T-helper 2 cell treated with Interferon-gamma antibody and Interleukin-4, amounts not matched to agents 100 ng/mL and 5 ng/mL, for 36 hours (primary cell): ENCODE results near the gene MARVELD1. TPM values are rescaled to one million over a fixed set of nuclear protein-coding genes. Genes with fewer than 3 reads are reported as not detected.
"Not testable (repeated sequence)": the region's sequence is repeated elsewhere in the genome, so short reads cannot be mapped to it uniquely, and the experiment has no call there.

Experiments used
- intact Hi-C: fragments of 100-400 bp; cut with micrococcal nuclease; formaldehyde crosslinking; loops from one replicate; pipeline ENCODE4 v1.15.1; 2023
- total RNA-seq: library from RNA; stranded (reverse); gene quantifications from 2 replicates; pipeline ENCODE4 v1.2.3, GENCODE V29; 2022

Gene MARVELD1
- total RNA-seq: 4.1 and 5.4 TPM in 2 replicates

DNA sequence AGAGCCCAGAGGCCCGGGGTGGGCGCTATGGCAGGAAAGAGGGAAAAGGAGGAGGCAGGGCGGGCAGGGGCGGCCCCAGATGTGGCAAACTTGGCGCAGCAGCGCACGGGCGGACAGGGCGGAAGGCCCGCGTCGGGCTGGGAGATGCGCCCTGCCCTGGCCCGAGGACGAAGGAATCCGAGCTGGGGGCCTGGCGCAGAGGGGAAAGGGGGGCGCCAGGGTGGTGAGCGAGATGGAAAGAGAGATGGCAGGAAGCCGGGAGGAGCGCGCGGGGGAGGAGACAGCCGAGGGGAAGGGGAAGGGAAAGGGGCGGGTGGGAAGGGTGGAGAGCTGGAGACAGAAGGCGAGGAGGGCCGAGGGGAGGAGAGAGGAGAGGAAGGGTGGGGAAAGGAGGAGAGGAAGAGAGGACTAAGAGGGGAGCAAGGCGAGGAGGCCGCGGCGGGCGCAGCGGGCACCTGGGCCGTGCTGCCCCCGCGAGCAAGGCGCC is at the start of gene MARVELD1:
TSS of gene MARVELD1 (plus strand) at position 392 of the 487 bp plus-strand sequence. CDS start 147 bp downstream, outside the sequence.
- intact Hi-C loops: no loop called here

- intact Hi-C loops: no loop called here
Measured at GRCh38 chr10:97664282-97664850, 49.2 kb upstream of the MARVELD1 start.

DNA sequence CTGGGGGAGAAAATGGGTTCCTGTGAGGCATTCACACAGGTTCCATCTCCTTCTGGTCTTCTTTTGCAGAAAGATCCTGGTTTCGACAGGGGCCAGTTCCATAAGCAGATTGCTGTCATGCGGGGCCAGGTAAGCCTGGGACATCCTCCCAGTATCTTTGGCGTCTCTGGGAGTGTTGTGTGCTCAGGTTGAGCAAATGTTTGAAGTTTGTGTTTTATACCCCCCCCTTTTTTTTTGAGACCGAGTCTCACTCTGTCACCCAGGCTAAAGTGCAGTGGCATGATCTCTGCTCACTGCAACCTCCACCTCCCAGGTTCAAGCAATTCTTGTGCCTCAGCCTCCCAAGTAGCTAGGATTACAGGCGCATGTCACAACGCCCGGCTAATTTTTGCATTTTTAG is 46.5 kb upstream of the MARVELD1 start:
- intact Hi-C loops: no loop called here

DNA sequence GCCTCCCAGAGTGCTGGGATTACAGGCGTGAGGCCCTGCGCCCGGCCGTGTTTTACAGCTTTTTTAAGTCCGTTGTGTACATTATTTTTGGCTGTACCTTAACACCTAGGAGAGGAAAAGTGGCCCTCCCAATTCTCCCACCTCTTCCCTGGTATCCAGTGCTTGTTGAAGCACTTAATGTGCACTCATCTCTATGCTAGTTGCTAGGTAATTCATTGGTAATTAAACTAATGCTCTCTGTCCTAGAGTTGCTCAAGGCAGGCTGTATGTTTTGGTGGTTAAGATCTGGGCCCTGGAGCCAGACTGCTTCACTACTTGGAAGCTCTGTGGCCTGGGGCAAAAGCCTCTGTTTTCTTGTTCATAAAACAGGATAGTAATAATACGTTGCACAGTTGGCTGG is 46.1 kb upstream of the MARVELD1 start:
- intact Hi-C loops: no loop called here

- intact Hi-C loops: no loop called here
Measured at GRCh38 chr10:97669571-97669970, 44.0 kb upstream of the MARVELD1 start.

DNA sequence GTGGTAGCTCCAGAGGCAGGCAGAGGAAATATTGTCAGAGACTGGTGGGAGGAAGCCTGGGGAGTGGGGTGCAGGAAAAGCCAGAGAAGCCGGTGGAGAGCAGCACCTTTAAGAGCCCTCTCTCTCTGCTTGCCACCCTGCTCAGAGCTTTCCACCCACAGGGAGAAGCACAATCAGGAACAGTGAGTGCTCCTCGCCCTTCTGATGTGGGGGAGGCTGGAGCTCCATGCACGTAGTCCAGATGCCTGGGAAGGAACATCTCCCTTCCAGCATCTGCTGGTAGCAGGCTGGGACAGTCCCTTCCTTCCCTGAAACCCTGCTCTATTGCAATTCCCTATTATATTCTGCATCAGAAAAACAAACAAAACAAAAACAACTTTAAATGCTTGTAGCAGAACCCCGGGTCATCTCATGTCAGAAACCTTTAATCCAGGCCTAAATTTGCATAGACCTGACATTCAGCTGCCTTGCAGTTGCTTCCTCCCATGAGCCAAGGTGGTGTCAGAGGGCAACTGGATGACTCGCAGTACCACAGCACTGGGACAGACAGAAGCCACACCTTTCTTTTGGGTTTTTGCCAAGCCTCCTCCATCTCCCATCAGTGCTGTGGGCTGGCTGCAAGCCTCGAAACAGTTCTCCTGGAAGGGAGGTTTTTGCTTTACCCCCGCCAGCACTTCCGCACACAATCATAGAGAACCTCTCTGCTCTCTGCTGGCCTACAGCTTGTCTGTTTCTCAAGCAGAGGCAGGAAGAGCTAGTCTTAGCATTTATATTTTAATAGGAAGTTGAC is 39.6 kb upstream of the MARVELD1 start:
- intact Hi-C loops: no loop called here

DNA sequence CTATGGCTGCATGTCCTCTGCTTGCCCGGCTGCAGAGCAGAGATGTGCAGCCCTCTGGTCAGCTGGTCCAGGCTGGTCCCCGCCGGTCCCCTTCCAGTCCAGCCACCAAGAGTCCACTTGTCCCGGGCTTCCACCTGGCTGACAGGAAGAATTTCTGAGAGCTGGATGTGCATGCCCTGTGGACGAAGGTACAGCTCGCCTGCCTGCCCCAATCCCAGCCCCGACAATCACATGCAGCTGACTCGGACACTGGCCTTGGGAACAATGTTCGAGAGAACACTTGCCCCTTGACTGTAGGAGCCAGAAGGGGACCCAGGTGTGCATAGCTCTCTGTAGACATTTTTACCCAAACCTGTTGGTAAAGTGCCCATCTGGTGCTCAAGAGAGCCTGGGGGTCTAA is 38.3 kb upstream of the MARVELD1 start:
- intact Hi-C loops: no loop called here

- intact Hi-C loops: loop anchor here (1.0 kb wide), 1 partner anchor 54 kb away; no protein-coding TSS in a partner anchor
Measured at GRCh38 chr10:97676770-97677581, 36.6 kb upstream of the MARVELD1 start.

GRCh38 chr10:97679594-97679993 is 33.9 kb upstream of the MARVELD1 start:
- intact Hi-C loops: no loop called here

GRCh38 chr10:97682042-97682441 is 31.5 kb upstream of the MARVELD1 start:
- intact Hi-C loops: no loop called here

GRCh38 chr10:97683556-97684367 is 29.8 kb upstream of the MARVELD1 start:
- intact Hi-C loops: no loop called here

GRCh38 chr10:97684368-97684713 is 29.2 kb upstream of the MARVELD1 start:
- intact Hi-C loops: not testable (repeated sequence)

DNA sequence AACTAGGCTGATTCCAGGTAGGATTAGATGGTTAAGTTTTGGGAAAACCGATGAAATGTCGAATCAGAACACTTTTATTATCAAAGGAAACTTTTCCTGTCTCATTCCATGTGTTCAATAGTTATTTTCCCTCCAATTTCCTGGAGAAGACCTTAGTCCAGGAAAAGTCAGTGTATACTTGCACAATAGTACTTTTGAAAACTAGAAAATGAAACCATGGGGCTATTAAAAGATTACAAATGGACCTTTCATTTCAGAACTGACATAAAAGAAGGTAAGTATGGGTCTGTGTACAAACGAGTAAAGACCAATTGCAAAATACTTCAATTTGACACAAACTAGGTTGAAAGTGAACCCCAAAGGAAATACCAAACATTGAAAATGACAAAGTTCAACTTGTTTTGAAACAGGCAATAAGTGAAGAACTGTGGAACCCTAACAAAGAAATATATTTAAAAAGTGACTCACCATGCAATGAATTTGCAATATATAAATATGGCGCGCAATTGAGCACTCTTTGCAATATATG is 28.6 kb upstream of the MARVELD1 start:
- intact Hi-C loops: no loop called here

- intact Hi-C loops: no loop called here
Measured at GRCh38 chr10:97685395-97685958, 28.1 kb upstream of the MARVELD1 start.

GRCh38 chr10:97686301-97686961 is 27.1 kb upstream of the MARVELD1 start:
- intact Hi-C loops: loop anchor here (2.0 kb wide), 2 partner anchors 14 to 28 kb away; no protein-coding TSS in a partner anchor

- intact Hi-C loops: loop anchor here (1.0 to 2.0 kb wide), 5 partner anchors 14 to 189 kb away; partner anchors contain the start of genes MMS19, PI4K2A, UBTD1 and ZFYVE27
Measured at GRCh38 chr10:97686962-97687784, 26.4 kb upstream of the MARVELD1 start, which contains the start of gene AVPI1. AVPI1 (minus strand) TSS chr10:97687241; CDS start chr10:97679905, 7,336 bp downstream.

DNA sequence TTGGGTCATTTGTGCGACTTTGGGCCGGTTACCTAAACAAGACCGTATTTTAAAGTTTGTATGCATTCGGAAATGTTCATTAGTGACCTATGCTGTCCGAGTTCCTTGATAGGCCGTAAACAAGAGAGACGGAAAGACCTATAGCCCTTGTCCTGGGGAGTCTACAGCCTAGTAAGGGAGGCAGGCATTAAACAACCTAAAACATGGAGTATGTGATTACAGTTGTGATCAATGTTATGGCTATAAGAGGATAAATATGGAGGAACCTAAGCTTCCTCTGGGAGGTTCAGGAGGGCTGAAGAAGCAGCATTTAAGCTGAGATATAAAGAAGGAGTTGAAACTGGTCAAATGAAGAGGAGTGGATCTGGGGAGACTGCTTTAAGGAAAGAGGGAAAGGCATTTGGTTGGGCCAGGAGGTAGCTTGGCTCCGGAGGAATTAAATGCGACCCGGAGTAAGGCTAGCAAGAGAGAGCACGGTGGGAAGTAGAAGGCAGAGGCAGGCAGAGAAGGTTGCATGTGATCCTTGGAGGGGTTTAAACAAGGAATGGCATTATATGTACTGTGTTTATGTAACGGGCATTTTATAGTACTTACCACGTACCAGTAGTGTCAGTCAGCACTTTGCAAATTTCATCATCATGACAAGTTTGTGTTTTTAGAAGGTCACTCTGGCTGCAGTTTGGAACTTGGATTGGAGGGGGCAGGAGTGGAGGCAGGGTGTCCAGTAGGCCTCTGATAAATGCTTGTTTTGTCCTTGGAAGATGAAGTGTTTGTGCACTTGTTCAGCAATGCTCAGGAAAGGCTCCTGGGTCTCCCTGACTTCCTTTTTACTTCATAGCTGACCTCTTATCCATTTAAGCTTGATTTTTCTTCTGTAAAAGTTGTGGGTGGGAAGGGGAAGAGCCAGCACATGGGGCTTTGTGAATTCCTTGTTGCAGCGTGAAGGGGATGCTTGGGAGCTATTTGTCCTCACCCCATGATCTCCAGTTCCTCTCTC is 25.4 kb upstream of the MARVELD1 start:
- intact Hi-C loops: loop anchor here (1.0 to 2.0 kb wide), 5 partner anchors 13 to 190 kb away; partner anchors contain the start of genes MMS19, PI4K2A, UBTD1 and ZFYVE27
